HepG2 (cell line): ENCODE measurements around the gene CABLES2.

Experiments
- AHDC1 ChIP-seq: sonication (generic); formaldehyde crosslinking; IDR thresholded peaks from 2 replicates; pipeline ENCODE4 v1.5.1; 2020; ENCODE audit warnings: mild to moderate bottlenecking, missing genetic modification reagents, borderline replicate concordance
- EHMT2 ChIP-seq: fragments of 200-600 bp; sonication (generic); IDR thresholded peaks from 2 replicates; pipeline ENCODE4 v1.7.0; 2017; ENCODE audit warnings: antibody characterized with exemption, low read depth, low read length, borderline replicate concordance
- MAX ChIP-seq: IDR thresholded peaks from 2 replicates; pipeline ENCODE4 v1.6.1; 2012; ENCODE audit warnings: inconsistent platforms
- MXI1 ChIP-seq: IDR thresholded peaks from 3 replicates; pipeline ENCODE4 v1.6.1; 2012; ENCODE audit warnings: low read depth, low read length, inconsistent platforms, borderline replicate concordance
- NPAS2 ChIP-seq: sonication (generic); formaldehyde crosslinking; IDR thresholded peaks from 2 replicates; pipeline ENCODE4 v1.8.0; 2022; ENCODE audit warnings: mild to moderate bottlenecking, missing genetic modification reagents, borderline replicate concordance
- RAD51 ChIP-seq: fragments of 450-650 bp; IDR thresholded peaks from 2 replicates; pipeline ENCODE4 v1.6.1; 2016; ENCODE audit warnings: borderline replicate concordance
- ZNF280B ChIP-seq: sonication (generic); formaldehyde crosslinking; IDR thresholded peaks from 2 replicates; pipeline ENCODE4 v1.5.0; 2020; ENCODE audit warnings: missing genetic modification reagents, mild to moderate bottlenecking, borderline replicate concordance

DNA sequence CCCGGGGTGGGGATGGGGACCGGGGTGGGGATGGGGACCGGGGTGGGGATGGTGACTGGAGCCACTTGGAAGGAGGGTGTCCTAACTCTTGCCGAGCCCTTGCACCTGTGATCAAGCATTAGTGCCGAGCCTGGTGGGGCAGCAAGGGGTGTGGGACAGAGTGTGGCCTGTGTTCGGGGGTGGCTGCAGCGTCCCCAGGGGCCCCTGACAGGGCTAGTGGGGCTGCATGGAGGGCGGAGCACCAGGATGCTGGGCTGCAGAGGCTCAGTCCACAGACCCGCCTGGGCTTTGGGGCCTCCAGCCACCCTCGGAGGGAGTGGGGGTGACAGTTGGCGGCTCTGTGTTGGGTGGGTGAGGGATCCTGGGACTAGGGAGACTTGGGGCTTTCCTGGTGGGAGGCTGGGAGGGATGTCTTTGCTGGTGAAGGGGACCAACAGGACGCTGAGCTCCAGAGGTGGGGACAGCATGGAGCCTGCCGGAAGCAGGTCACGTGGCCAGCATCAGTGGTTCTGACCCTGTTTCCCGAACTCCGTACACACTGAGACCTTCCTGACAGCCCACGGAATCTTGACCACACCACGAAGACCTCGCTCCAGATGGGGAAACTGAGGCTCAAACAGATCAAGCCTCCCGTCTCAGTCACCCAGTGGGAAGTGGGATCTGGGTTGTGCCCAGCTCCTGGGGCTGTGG lies 15.7 kb upstream of the CABLES2 start:
- TF ChIP-seq NPAS2 (CRISPR knock-in tag) (no peak), RAD51 (no peak), MAX (no peak), EHMT2 (no peak), AHDC1 (CRISPR knock-in tag) (no peak), ZNF280B (CRISPR knock-in tag) (no peak), MXI1 (no peak)
